Cardiac muscle cell (in vitro differentiated cells and primary cell): Measurements from ENCODE around the gene PTGER1. TPM values are rescaled to one million over a fixed set of nuclear protein-coding genes. Genes with fewer than 3 reads are reported as not detected.
"Not testable (repeated sequence)": the region's sequence is repeated elsewhere in the genome, so short reads cannot be mapped to it uniquely, and the experiment has no call there.

Source experiments
- DNase-seq, 2 donors: peaks; one replicate each; pipeline versions ENCODE4 v3.0.0 to v3.0.0-alpha.2; 2010 to 2017; ENCODE audit warnings: low read depth in 1 of 2, low spot score in 1 of 2
- H3K27ac ChIP-seq: fragments of 200-600 bp; sonication (generic); 2 replicates; pipeline ENCODE4 v1.5.1; 2016
- H3K27me3 ChIP-seq: fragments of 200-600 bp; sonication (generic); 2 replicates; pipeline ENCODE4 v1.6.0; 2016; ENCODE audit warnings: control low read depth
- H3K36me3 ChIP-seq: fragments of 200-600 bp; sonication (generic); 2 replicates; pipeline ENCODE4 v1.5.1; 2016; ENCODE audit warnings: control low read depth
- H3K4me1 ChIP-seq: fragments of 200-600 bp; sonication (generic); 2 replicates; pipeline ENCODE4 v1.8.1; 2017; ENCODE audit warnings: low read depth, mild to moderate bottlenecking, mixed run types
- H3K4me3 ChIP-seq: fragments of 200-600 bp; sonication (generic); 2 replicates; pipeline ENCODE4 v1.5.1; 2016; ENCODE audit warnings: mild to moderate bottlenecking
- H3K9me3 ChIP-seq: fragments of 200-600 bp; sonication (generic); 2 replicates; pipeline ENCODE4 v1.5.1; 2017; ENCODE audit warnings: low read depth, mild to moderate bottlenecking, control low read depth
- polyA plus RNA-seq: library from polyadenylated mRNA; unstranded; fragments of >200 nt; fragmentation: Nextera tagmentation; extraction: Ambion mirVana; gene quantifications from 2 replicates; pipeline ENCODE4 v1.2.1, GENCODE V29; 2016
- total RNA-seq: library from RNA; depleted of rRNA; stranded (reverse); fragments of >200 nt; gene quantifications from 2 replicates; pipeline ENCODE4 v1.2.3, GENCODE V29; 2016
- TF ChIP-seq, protein P1 (sequence below): IDR thresholded peaks from 2 replicates; pipeline ENCODE4 v1.5.1; 2012; ENCODE audit warnings: low read depth, mild to moderate bottlenecking, low read length

The PTGER1 gene
- total and polyA plus RNA-seq, 2 experiments from 2014 or later: 0.42 to 0.75 TPM

DNA sequence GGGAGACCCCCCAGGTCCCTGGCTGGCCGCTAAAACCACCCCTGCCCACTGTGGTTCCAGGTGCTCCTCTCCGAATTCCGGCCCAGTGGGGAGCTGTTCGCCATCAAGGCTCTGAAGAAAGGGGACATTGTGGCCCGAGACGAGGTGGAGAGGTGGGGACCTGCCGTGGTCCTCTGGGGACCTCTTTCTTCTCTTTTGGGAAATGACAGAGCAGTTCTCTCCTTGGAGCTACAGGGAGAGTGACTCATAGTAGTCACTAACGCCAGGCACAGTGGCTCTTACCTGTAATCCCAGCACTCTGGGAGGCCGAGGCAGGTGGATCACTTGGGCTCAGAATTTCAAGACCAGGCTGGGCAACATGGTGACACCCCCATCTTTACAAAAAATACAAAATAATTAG lies 7.3 kb downstream of the PTGER1 start:
- Histone ChIP-seq H3K4me3 (no peak overlapping the region), H3K4me1 (no peaks in the 10 kb centered on the region), H3K9me3 (no peaks in the 10 kb centered on the region), H3K27ac (no peak overlapping the region), H3K36me3 (peaks cover 9% of the 10 kb centered on the region), H3K27me3 (no peaks in the 10 kb centered on the region)
- TF ChIP-seq, protein P1, sequence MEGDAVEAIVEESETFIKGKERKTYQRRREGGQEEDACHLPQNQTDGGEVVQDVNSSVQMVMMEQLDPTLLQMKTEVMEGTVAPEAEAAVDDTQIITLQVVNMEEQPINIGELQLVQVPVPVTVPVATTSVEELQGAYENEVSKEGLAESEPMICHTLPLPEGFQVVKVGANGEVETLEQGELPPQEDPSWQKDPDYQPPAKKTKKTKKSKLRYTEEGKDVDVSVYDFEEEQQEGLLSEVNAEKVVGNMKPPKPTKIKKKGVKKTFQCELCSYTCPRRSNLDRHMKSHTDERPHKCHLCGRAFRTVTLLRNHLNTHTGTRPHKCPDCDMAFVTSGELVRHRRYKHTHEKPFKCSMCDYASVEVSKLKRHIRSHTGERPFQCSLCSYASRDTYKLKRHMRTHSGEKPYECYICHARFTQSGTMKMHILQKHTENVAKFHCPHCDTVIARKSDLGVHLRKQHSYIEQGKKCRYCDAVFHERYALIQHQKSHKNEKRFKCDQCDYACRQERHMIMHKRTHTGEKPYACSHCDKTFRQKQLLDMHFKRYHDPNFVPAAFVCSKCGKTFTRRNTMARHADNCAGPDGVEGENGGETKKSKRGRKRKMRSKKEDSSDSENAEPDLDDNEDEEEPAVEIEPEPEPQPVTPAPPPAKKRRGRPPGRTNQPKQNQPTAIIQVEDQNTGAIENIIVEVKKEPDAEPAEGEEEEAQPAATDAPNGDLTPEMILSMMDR: no peak
- DNase-seq: no peak

DNA sequence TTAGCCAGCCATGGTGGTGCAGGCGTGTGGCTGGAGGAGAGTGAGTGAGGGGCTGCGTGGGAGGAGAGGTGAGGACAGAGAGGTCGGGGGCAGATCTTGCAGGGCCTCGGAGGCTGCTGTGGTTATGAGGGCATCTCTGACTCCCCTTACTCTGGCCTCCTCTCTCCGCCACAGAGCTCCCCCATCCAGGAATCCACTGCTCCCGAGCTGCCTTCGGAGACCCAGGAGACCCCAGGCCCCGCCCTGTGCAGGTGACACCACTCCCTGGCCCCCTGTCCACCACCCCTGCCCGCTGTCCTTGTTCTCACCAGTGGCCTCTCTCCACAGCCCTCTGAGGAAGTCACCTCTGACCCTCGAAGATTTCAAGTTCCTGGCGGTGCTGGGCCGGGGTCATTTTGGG lies 7.8 kb downstream of the PTGER1 start:
- TF ChIP-seq, protein P1: no peak
- Histone ChIP-seq H3K27ac (no peak overlapping the region), H3K9me3 (no peaks in the 10 kb centered on the region), H3K27me3 (no peaks in the 10 kb centered on the region), H3K4me1 (no peaks in the 10 kb centered on the region), H3K4me3 (no peak overlapping the region), H3K36me3 (peaks cover 9% of the 10 kb centered on the region)
- DNase-seq: no peak

DNA sequence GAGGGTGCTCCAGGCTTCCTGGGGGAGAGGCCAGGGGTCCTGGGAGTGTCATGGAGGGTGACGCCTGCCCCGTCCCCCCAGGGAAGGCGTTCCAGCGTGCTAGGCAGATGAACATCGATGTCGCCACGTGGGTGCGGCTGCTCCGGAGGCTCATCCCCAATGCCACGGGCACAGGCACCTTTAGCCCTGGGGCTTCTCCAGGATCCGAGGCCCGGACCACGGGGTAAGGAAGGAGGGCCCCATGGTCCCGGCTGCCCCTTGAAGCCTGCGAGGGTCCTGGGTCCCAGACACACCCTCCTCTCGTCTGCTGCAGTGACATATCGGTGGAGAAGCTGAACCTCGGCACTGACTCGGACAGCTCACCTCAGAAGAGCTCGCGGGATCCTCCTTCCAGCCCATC lies 11.4 kb downstream of the PTGER1 start:
- Histone ChIP-seq H3K27ac (no peak overlapping the region), H3K9me3 (no peaks in the 10 kb centered on the region), H3K36me3 (peaks cover 21% of the 10 kb centered on the region), H3K4me3 (no peak overlapping the region), H3K27me3 (no peaks in the 10 kb centered on the region), H3K4me1 (no peaks in the 10 kb centered on the region)
- DNase-seq: no peak
- TF ChIP-seq, protein P1: no peak

DNA sequence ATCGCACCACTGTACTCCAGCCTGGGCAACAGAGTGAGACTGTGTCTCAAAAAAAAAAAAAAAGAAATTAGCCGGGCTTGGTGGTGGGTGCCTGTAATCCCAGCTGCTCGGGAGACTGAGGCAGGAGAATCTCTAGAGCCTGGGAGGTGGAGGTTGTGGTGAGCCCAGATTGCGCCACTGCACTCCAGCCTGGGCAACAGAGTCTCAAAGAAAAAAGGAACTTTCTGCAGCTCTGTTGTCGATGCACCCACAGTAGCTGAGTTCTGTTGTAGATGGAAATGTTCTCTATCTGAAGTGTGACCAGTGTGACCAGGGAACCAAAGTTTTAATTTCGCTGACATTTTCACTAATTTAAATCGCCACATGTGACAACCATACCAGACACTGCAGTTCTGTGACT lies 12.8 kb downstream of the PTGER1 start:
- not testable (repeated sequence) for DNase-seq, H3K4me3 ChIP-seq, H3K27me3 ChIP-seq, H3K27ac ChIP-seq, H3K4me1 ChIP-seq, H3K9me3 ChIP-seq
- peaks cover 17% of the 10 kb centered on the region for H3K36me3 ChIP-seq

DNA sequence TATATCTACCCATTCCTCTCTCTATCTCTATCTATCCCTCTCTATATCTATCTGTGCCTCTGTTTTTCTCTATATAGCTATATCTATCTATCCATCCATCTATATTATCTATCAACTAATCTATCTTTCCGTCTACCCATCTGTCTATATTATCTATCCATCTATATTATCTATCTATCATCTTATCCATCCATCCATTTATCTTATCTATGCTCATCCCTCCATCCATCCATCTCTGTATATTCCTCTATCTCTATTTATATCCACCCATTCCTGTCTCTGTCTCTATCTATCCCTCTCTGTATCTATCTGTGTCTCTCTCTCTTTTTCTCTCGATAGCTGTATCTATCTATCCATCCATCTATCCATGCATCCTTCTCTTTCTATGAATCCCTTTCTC lies 14.2 kb downstream of the PTGER1 start:
- Histone ChIP-seq H3K27me3 (no peaks in the 10 kb centered on the region), H3K27ac (no peak overlapping the region), H3K36me3 (peaks cover 17% of the 10 kb centered on the region), H3K9me3 (no peaks in the 10 kb centered on the region), H3K4me1 (no peaks in the 10 kb centered on the region), H3K4me3 (no peak overlapping the region)
- no peak for DNase-seq
- TF ChIP-seq, protein P1: no peak

DNA sequence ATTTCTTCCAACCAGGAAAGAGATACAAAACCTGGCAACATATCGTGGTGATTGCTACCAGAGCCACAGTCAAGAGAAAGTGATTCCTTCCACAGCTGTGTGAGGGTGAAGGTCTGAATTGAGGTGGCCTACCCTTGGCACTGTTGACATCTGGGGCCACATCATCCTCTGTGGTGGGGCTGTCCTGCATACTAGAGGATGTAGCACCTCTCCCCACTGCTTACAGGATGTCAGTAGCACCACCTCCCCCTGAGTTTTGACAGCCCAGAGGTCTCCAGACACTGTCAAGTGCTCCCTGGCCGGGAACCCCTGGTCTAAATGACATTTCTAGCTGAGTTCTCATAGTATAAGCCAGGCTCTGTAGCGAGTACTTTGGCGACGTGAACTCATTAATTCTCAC lies 15.5 kb downstream of the PTGER1 start:
- Histone ChIP-seq H3K27ac (no peak overlapping the region), H3K36me3 (peaks cover 17% of the 10 kb centered on the region), H3K4me3 (no peak overlapping the region), H3K4me1 (no peaks in the 10 kb centered on the region), H3K9me3 (no peaks in the 10 kb centered on the region), H3K27me3 (no peaks in the 10 kb centered on the region)
- DNase-seq: no peak
- TF ChIP-seq, protein P1: no peak

DNA sequence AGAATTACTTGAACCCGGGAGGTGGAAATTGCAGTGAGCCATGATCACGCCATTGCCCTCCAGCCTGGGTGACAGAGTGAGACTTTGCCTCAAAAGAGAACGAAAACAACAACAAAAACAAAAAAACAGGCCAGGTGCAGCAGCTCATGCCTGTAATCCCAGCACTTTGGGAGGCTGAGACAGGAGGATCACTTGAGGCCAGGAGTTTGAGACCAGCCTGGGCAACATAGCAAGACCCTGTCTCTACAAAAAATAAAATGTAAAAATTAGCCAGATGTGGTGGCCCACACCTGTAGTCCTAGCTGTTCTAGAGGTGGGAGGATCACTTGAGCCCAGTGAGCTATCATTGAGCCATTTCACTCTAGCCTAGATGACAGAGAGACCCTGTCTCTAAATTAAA lies 22.9 kb downstream of the PTGER1 start:
- not testable (repeated sequence) for H3K4me3 ChIP-seq, H3K9me3 ChIP-seq, H3K27me3 ChIP-seq, H3K27ac ChIP-seq, H3K4me1 ChIP-seq, DNase-seq
- H3K36me3 ChIP-seq: peaks cover 31% of the 10 kb centered on the region
